Endothelial cell of umbilical vein (primary cell): ENCODE data around the gene PGAM5. TPM values are rescaled to one million over a fixed set of nuclear protein-coding genes. Genes with fewer than 3 reads are reported as not detected.
A peak's percentile ranks its signal among the peaks of the same experiment; 100 is the strongest.

ENCODE experiments used
- BruUV-seq: library from RNA; stranded (reverse); fragments of 400-500 nt; replicated peaks from 2 replicates; lab custom pipeline; 2021; lab: Mats Ljungman, UMichigan
- CTCF ChIA-PET: fragments of 300-600, 350-600 bp; sonication (Branson Sonifier 250); formaldehyde crosslinking; loops from one replicate; lab custom pipeline; 2021; ENCODE audit warnings: antibody characterized with exemption, inconsistent platforms; lab: Charles Lee
- POLR2A ChIA-PET: fragments of 300-600, 350-600 bp; sonication (Branson Sonifier 250); formaldehyde crosslinking; loops from one replicate; lab custom pipeline; 2021; ENCODE audit warnings: antibody characterized with exemption, inconsistent platforms; lab: Charles Lee
- DNase-seq: peaks from one replicate; pipeline ENCODE4 v3.0.0-alpha.2; 2011; ENCODE audit warnings: low read depth, low spot score
- FAIRE-seq: peaks from 2 replicates; lab custom pipeline; 2011; peaks lifted over from hg19 to GRCh38; lab: Jason Lieb, UNC
- H2AFZ ChIP-seq: 2 replicates; pipeline ENCODE4 v1.6.0; 2012; ENCODE audit warnings: low read depth, low read length, control low read depth, inconsistent platforms
- H3K27ac ChIP-seq: 2 replicates; pipeline ENCODE4 v1.5.1; 2011; ENCODE audit warnings: low read depth, mild to moderate bottlenecking, control low read depth, low read length, moderate library complexity; ENCODE audit not compliant: insufficient read depth
- H3K27me3 ChIP-seq, 2 experiments: 2 replicates each; pipeline versions ENCODE4 v1.6.0 to v1.6.1; 2011; ENCODE audit warnings: low read length in 2 of 2, mixed read lengths in 1 of 2; ENCODE audit not compliant: control insufficient read depth in 2 of 2, insufficient read depth in 2 of 2
- H3K36me3 ChIP-seq, 2 experiments: 2 replicates in 1 of 2; 3 replicates in 1 of 2; pipeline ENCODE4 v1.5.1; 2011; ENCODE audit warnings: low read length in 2 of 2, mild to moderate bottlenecking in 1 of 2, moderate library complexity in 1 of 2; ENCODE audit not compliant: control insufficient read depth in 2 of 2, insufficient read depth in 2 of 2; ENCODE audit errors: extremely low read depth in 1 of 2
- H3K4me1 ChIP-seq: 3 replicates; pipeline ENCODE4 v1.5.1; 2011; ENCODE audit warnings: mild to moderate bottlenecking, low read length; ENCODE audit not compliant: control insufficient read depth, insufficient read depth; ENCODE audit errors: extremely low read depth
- H3K4me2 ChIP-seq: 2 replicates; pipeline ENCODE4 v1.6.1; 2011; ENCODE audit warnings: low read length, control low read depth, mixed read lengths; ENCODE audit not compliant: insufficient read depth
- H3K4me3 ChIP-seq, 3 experiments: fragments of 200-600 bp in 1 of 3; sonication (generic), shearing (Covaris generic) in 1 of 3; replicated peaks in 1 of 3; 2 replicates each; pipeline ENCODE4 v1.5.1; 2011 to 2016; ENCODE audit warnings: control low read depth in 3 of 3, low read length in 3 of 3, mild to moderate bottlenecking in 2 of 3, inconsistent platforms in 1 of 3, low read depth in 1 of 3, moderate library complexity in 1 of 3; ENCODE audit not compliant: insufficient read depth in 1 of 3
- H3K79me2 ChIP-seq: 2 replicates; pipeline ENCODE4 v1.6.0; 2012; ENCODE audit warnings: low read length, inconsistent platforms; ENCODE audit not compliant: control insufficient read depth, insufficient read depth
- H3K9ac ChIP-seq: replicated peaks from 2 replicates; pipeline ENCODE3; 2011; ENCODE audit warnings: low read length, control low read depth; ENCODE audit not compliant: insufficient read depth; ENCODE audit errors: extremely low read depth
- H3K9me1 ChIP-seq: replicated peaks from 3 replicates; pipeline ENCODE4 v1.6.0; 2011; ENCODE audit warnings: mild to moderate bottlenecking, low read length; ENCODE audit not compliant: control insufficient read depth, insufficient read depth; ENCODE audit errors: extremely low read depth
- H3K9me3 ChIP-seq: replicated peaks from 2 replicates; pipeline ENCODE4 v1.5.1; 2012; ENCODE audit warnings: low read length, inconsistent platforms; ENCODE audit not compliant: control insufficient read depth, insufficient read depth
- H4K20me1 ChIP-seq: replicated peaks from 2 replicates; pipeline ENCODE3; 2011; ENCODE audit warnings: mild to moderate bottlenecking, low read length; ENCODE audit not compliant: control insufficient read depth, insufficient read depth; ENCODE audit errors: extremely low read depth
- EZH2 ChIP-seq: IDR thresholded peaks from 2 replicates; pipeline ENCODE4 v1.6.1; 2012; ENCODE audit warnings: borderline replicate concordance, low read depth, mild to moderate bottlenecking, moderate library complexity, low read length, inconsistent platforms; ENCODE audit not compliant: severe bottlenecking
- FOS ChIP-seq: IDR thresholded peaks from 2 replicates; pipeline ENCODE4 v1.6.1; 2011; ENCODE audit warnings: mild to moderate bottlenecking, low read length, moderate library complexity, borderline replicate concordance; ENCODE audit not compliant: insufficient read depth
- GATA2 ChIP-seq: IDR thresholded peaks from 2 replicates; pipeline ENCODE4 v1.7.0; 2011; ENCODE audit warnings: low read depth, mild to moderate bottlenecking, moderate library complexity, mixed read lengths, low read length; ENCODE audit not compliant: insufficient read length, insufficient read depth
- MYC ChIP-seq: IDR thresholded peaks from one replicate; pipeline ENCODE4 v1.6.1; 2011; ENCODE audit warnings: mild to moderate bottlenecking, low read depth, low read length
- POLR2A ChIP-seq: IDR thresholded peaks from 2 replicates; pipeline ENCODE4 v1.6.1; 2012; ENCODE audit warnings: low read depth, mild to moderate bottlenecking, control low read depth, low read length
- POLR2AphosphoS5 ChIP-seq: IDR thresholded peaks from 2 replicates; pipeline ENCODE4 v1.6.1; 2012; ENCODE audit warnings: low read depth, mild to moderate bottlenecking, control low read depth, low read length, moderate library complexity; ENCODE audit not compliant: insufficient read depth
- dilution Hi-C: fragments of 300-500 bp; cut with MboI; formaldehyde crosslinking; loops from one replicate; pipeline ENCODE4 v1.15.0; 2019; ENCODE audit warnings: low sequenced_read_pairs; ENCODE audit not compliant: extremely low pct_ligation_motif_present
- intact Hi-C: fragments of 100-400 bp; cut with micrococcal nuclease; formaldehyde crosslinking; loops from one replicate; pipeline ENCODE4 v1.10.0; 2022
- polyA plus RNA-seq, 4 experiments: library from polyadenylated mRNA; depleted of rRNA in 3 of 4; stranded (reverse) in 3 of 4; unstranded in 1 of 4; fragments of >200 nt; gene quantifications; 2 replicates each; pipeline versions ENCODE4 v1.2.1 to v1.2.3, GENCODE V29; 2011 to 2012; ENCODE audit warnings: missing spikeins in 1 of 4
- total RNA-seq: library from RNA; stranded (reverse); gene quantifications from 2 replicates; pipeline ENCODE4 v1.2.3, GENCODE V29; 2021
- TF ChIP-seq, protein P1 (sequence below), 2 donors: IDR thresholded peaks; 1 replicate in 1 of 2; 2 replicates in 1 of 2; pipeline ENCODE4 v1.5.1; 2011; ENCODE audit warnings: low read length in 2 of 2, mild to moderate bottlenecking in 2 of 2, moderate library complexity in 2 of 2, control low read depth in 1 of 2, inconsistent platforms in 1 of 2, low read depth in 1 of 2; ENCODE audit not compliant: insufficient read depth in 1 of 2; ENCODE audit errors: extremely low read depth in 1 of 2
- TF ChIP-seq, protein P2 (sequence below): IDR thresholded peaks from 2 replicates; pipeline ENCODE4 v1.6.1; 2011; ENCODE audit not compliant: insufficient read depth, insufficient read length

The PGAM5 gene
- total and polyA plus RNA-seq, 2 donors (not counting 3 experiments of a cell fraction or from before 2014, with no cell fraction given) = 23.1 to 52.8 TPM

DNA sequence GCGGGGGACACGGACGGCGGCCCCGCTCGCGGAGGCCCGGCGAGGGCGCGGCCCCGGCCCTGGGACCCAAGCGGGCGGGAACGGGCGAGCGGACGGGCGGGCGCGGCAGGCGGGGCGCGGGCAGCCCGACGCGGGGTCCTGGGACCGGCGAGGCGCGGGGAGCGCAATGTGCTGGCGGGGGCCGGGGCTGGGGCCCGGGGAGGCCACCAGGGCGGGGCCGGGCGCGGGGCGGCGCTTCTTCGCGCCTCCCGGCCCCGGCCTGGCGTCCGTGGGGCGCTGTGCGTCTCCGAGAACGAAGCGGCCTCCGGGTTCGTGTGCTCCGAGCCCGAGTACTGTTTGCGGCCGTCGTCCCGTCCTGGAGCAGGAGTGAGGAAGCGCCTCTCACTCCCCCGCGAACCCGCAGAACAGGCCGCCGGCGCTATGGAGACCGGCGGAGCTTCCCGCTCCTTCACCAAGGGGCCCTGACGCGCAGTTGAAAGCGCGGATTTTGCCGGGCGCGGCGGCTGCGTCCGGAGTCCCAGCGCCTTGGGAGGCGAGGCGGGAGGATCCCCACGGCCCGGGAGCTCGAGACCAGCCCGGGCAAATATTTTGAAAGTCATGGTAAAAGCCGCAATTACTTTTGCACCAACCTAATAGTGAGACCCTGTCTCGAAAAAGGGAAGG, 51.4 kb downstream of the PGAM5 start:
- Histone ChIP-seq H3K9ac (peak overlapping the region; percentile 80), H2AFZ (peak overlapping the region; percentile 92), H3K4me3 (peak overlapping the region; percentile 61 to 81 (median 71)), H3K9me3 (no peaks in the 10 kb centered on the region), H3K27ac (peak overlapping the region; percentile 75), H3K27me3 (no peaks in the 10 kb centered on the region), H3K9me1 (no peaks in the 10 kb centered on the region), H4K20me1 (peaks cover 8% of the 10 kb centered on the region), H3K4me2 (peak overlapping the region; percentile 82), H3K79me2 (peaks cover 44% of the 10 kb centered on the region), H3K4me1 (peaks cover 17% of the 10 kb centered on the region), H3K36me3 (peaks cover 2 to 6% of the 10 kb centered on the region in 2 experiments)
- dilution Hi-C loops = no loop called here
- ChIA-PET POLR2A (no interaction called here), CTCF (interaction anchor here (1.3 kb wide), 1 partner anchor 21 kb away, joined by 4 read pairs; no protein-coding TSS in a partner anchor)
- DNase-seq (peak; percentile 90), FAIRE-seq (peak; percentile 84)
- TSS peak; percentile 59 for BruUV-seq
- no peak for TF ChIP-seq MYC
- TF ChIP-seq, protein P1, sequence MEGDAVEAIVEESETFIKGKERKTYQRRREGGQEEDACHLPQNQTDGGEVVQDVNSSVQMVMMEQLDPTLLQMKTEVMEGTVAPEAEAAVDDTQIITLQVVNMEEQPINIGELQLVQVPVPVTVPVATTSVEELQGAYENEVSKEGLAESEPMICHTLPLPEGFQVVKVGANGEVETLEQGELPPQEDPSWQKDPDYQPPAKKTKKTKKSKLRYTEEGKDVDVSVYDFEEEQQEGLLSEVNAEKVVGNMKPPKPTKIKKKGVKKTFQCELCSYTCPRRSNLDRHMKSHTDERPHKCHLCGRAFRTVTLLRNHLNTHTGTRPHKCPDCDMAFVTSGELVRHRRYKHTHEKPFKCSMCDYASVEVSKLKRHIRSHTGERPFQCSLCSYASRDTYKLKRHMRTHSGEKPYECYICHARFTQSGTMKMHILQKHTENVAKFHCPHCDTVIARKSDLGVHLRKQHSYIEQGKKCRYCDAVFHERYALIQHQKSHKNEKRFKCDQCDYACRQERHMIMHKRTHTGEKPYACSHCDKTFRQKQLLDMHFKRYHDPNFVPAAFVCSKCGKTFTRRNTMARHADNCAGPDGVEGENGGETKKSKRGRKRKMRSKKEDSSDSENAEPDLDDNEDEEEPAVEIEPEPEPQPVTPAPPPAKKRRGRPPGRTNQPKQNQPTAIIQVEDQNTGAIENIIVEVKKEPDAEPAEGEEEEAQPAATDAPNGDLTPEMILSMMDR (IDR thresholded peaks at IDR 0.05; ENCODE audit: extremely low read depth in 1 of 2, insufficient read depth in 1 of 2, low read depth in 1 of 2, low read length in 2 of 2) = peak in 1 of 2 donors; percentile 25
- peak; percentile 85 for TF ChIP-seq POLR2AphosphoS5
- no peak for TF ChIP-seq GATA2
- no peak for TF ChIP-seq FOS
- no peak for TF ChIP-seq EZH2
- TF ChIP-seq POLR2A = peak; percentile 89
- TF ChIP-seq, protein P2, sequence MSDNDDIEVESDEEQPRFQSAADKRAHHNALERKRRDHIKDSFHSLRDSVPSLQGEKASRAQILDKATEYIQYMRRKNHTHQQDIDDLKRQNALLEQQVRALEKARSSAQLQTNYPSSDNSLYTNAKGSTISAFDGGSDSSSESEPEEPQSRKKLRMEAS = no peak
- intact Hi-C loops = loop anchor here (1.0 to 2.0 kb wide), 3 partner anchors 51 to 75 kb away; partner anchors contain the start of genes GOLGA3, PGAM5, POLE and PXMP2
